GM18519 (cell line): ENCODE measurements around the gene NCAPD3.

Experiments
- ATAC-seq: cut with Tn5 transposase; IDR thresholded peaks from one replicate; pipeline ENCODE4 v1.9.1; 2021; ENCODE audit warnings: mild to moderate bottlenecking, moderate library complexity; ENCODE audit not compliant: unreplicated experiment, low FRiP score

NCAPD3 gene

DNA sequence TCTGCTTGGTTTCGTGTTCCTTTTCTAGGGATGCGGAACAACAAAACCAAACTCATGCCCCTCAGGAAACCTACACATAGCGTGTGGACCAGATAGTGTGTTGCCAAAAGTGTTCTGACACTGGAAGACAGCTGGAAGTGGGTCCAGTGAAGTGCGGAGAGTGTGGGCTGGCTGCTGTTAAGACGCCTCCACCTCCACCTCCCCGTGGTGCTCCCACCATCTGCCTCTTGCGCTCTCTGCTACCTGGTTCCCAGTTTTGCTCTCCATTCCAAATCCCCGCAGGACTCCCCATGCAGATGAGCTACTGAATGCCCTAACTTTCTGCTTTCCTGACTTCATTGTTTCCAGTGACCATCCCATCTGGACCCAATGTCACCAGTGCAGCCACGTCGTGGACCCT is 51.8 kb downstream of the NCAPD3 start:
- ATAC-seq: no peak

DNA sequence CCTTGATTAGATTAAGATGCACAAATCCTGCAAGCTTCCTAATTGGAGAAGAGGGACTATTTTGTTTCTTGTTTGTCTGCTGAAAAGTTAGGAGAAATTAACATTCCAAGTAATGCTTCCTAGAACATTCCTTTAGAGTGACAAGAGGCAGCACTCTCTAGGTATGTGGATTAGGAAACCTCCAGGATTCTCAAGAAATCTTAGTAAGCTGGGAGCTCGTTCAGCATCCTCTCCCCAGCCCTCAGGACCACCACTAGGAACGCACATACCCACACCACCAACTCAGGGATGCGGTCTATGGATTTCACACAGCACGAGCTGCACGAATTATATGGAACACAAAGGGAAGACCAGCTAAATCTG is 52.9 kb downstream of the NCAPD3 start:
- ATAC-seq: no peak

- ATAC-seq: no peak
These were observed 53.4 kb downstream of the NCAPD3 start for GRCh38 chr11:134170177-134170918.

DNA sequence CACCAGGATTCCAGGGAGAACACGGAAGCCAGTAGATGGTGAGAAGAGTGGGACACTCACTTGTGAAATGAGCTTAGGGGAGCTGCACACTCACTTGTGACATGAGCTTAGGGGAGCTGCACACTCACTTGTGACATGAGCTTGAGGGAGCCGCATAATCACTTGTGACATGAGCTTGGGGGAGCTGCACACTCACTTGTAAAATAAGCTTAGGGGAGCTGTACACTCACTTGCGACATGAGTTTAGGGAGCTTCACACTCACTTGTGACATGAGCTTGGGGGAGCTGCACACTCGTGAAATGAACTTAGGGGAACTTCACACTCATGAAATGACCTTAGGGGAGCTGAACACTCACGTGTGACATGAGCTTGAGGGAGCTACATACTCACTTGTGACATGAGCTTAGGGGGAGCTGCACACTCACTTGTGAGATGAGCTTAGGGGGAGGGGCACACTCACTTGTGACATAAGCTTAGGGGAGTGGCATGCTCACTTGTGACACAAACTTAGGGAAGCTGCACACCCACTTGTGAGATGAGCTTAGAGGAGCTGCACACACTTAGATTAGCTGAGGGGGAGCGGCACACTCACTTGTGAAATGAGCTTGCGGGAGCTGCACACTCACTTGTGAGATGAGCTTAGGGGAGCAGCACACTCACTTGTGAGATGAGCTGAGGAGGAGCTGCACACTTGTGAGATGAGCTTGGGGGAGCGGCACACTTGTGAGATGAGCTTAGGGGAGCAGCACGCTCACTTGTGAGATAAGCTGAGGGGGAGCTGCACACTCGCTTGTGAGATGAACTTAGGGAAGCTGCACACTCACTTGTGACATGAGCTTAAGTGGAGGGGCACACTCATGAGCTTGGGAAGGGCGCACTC is 59.0 kb downstream of the NCAPD3 start:
- ATAC-seq: no peak

- ATAC-seq: no peak
These were observed 64.1 kb downstream of the NCAPD3 start for GRCh38 chr11:134159652-134160051.

- no peak for ATAC-seq
These were observed 65.7 kb downstream of the NCAPD3 start for GRCh38 chr11:134158023-134158422.

DNA sequence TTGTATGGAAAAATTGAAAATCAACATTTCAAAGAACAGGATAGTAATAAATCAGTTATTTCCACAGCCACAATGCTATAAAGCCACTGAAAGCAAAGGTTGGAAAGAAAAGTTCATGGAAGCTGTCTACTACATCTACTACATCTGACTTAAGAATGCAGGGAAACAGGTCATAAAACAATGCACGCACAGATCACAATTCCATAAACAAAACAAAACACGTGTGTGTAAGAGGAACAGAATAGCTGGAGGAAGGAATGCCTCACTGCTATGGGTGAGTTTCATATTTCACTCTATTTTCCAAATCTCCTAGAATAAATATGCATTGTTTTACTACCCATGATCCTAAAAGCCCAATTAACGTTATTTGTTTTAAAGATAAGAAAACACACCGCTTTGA is 66.3 kb downstream of the NCAPD3 start:
- ATAC-seq: no peak

- no peak for ATAC-seq
These were observed 67.6 kb downstream of the NCAPD3 start for GRCh38 chr11:134155946-134156865.

DNA sequence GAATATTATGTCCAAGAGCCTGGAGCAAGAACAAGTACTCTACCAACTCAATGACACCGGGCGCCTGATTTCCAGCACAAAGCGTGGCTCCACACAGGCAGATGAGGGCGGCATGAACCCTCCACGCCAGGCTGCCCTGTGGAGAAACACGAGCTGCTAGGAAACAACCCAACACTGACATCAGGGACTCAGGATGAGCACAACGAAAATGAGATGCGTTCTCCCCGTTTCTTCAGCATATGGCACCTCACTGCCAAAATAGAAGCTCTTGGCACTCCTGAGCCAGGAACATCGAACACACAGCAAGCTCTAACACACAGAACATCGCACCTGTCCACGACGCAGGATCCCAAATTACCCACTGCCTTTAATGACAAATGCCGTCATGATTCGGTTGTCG is 68.3 kb downstream of the NCAPD3 start:
- ATAC-seq: no peak

GRCh38 chr11:134154441-134154840 is 69.3 kb downstream of the NCAPD3 start:
- ATAC-seq: no peak

GRCh38 chr11:134153147-134153905 is 70.4 kb downstream of the NCAPD3 start:
- no peak for ATAC-seq

GRCh38 chr11:134152696-134153095 is 71.1 kb downstream of the NCAPD3 start:
- ATAC-seq: no peak

DNA sequence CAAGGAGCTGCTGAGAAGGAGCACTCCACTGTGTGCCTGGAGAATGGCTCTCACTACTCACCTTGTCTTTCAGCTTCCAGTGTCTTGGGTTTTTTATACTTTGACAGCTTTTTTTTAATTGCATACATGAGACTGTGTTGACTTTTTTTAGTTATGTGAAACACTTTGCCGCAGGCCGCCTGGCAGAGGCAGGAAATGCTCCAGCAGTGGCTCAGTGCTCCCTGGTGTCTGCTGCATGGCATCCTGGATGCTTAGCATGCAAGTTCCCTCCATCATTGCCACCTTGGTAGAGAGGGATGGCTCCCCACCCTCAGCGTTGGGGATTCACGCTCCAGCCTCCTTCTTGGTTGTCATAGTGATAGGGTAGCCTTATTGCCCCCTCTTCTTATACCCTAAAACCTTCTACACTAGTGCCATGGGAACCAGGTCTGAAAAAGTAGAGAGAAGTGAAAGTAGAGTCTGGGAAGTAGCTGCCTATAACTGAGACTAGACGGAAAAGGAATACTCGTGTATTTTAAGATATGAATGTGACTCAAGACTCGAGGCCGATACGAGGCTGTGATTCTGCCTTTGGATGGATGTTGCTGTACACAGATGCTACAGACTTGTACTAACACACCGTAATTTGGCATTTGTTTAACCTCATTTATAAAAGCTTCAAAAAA is 72.6 kb downstream of the NCAPD3 start:
- ATAC-seq: no peak

- no peak for ATAC-seq
These were observed 73.4 kb downstream of the NCAPD3 start for GRCh38 chr11:134150195-134150903.

- no peak for ATAC-seq
These were observed 74.4 kb downstream of the NCAPD3 start for GRCh38 chr11:134149371-134149770.

GRCh38 chr11:134146598-134146997 is 77.2 kb downstream of the NCAPD3 start:
- ATAC-seq: no peak

- ATAC-seq: no peak
These were observed 78.1 kb downstream of the NCAPD3 start for GRCh38 chr11:134145715-134146114.

- ATAC-seq: no peak
These were observed 79.0 kb downstream of the NCAPD3 start for GRCh38 chr11:134144744-134145143.

DNA sequence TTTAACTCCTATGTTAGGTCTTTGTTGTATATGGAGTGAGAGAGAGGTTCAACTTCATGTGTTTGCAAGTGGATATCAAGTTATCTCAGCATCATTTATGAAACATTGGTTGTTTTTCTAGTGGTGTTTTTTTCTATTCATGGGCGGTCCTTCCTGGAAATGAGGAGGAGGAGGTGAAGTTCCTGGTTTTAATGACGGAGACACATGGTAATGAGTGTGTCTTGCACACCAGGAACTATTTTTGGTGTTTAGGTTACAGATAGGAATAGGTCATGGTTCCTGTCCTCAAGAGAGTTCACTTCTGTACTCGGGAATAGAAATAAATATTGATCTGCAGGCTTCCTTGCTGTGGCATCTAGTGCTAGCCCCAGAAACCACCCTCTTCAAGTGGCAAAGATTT is 80.0 kb downstream of the NCAPD3 start:
- no peak for ATAC-seq
